ENCODE data around the gene UTP15. TPM values are rescaled to one million over a fixed set of nuclear protein-coding genes. Genes with fewer than 3 reads are reported as not detected.

The UTP15 gene
- total and polyA plus RNA-seq, 8 donors = 1.9 to 8.2 (median 5.3) TPM

DNA sequence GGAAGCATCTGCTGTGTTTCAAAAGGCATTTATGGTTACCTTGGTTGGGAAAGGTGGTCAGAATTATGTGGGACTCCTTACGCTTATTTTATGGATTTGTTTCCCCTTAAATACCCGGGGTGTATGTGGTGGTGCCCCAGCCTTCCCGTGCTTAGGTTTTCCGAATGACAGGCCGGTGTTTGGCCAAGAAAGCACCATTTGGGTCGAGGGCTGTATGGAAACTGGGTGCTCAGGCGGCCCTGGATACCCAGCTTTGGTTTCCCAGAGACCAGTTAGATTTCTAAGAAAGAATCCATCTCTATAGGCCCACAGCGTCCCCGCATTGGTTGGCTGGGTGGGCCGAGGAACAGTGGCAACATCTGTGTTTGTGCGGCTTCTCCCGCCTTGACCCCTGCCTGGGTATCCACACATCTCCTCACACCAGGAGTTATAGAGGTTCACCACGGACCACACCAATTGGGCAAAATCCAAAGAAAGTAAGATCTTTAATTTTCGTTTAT lies 61.3 kb downstream of the UTP15 start:
- no peaks in the 10 kb centered on the region for H3K27me3 ChIP-seq
- TF ChIP-seq CTCF (IDR thresholded peaks at IDR 0.05) = no peak
- H3K4me1 ChIP-seq = peaks cover 15 to 45% (median 42%) of the 10 kb centered on the region in 3 donors
- DNase-seq (peak in 1 of 6 donors; percentile 51), FAIRE-seq (no peak), ATAC-seq (no peak)
- H3K4me3 ChIP-seq = peak overlapping the region; percentile 35 to 83 (median 57)
- no peaks in the 10 kb centered on the region for H3K9me3 ChIP-seq
- intact Hi-C loops (cut with DNase I) = loop anchor here in 1 of 3 donors (10.0 kb wide), 1 partner anchor 48 kb away; no protein-coding TSS in a partner anchor
- H3K27ac ChIP-seq = peak overlapping the region; percentile 77 to 91 (median 85)
- 36 to 41% methylated on average over 14 of the region's 14 CpGs for WGBS, 2 donors
- no peaks in the 10 kb centered on the region for H3K36me3 ChIP-seq

GRCh38 chr5:73629456-73629855 lies 63.9 kb downstream of the UTP15 start:
- intact Hi-C loops (cut with DNase I) = loop anchor here in 1 of 3 donors (10.0 kb wide), 1 partner anchor 45 kb away; no protein-coding TSS in a partner anchor
- Histone ChIP-seq H3K9me3 (no peaks in the 10 kb centered on the region), H3K4me1 (peaks cover 8 to 40% (median 37%) of the 10 kb centered on the region in 3 donors), H3K27me3 (no peaks in the 10 kb centered on the region), H3K36me3 (no peaks in the 10 kb centered on the region), H3K4me3 (no peak overlapping the region), H3K27ac (peak overlapping the region in 1 of 4 donors; percentile 34)
- DNase-seq = no peak
- FAIRE-seq = no peak
- ATAC-seq = no peak
- no peak for TF ChIP-seq CTCF (IDR thresholded peaks at IDR 0.05)

- no peak overlapping the region for H3K4me3 ChIP-seq
- H3K9me3 ChIP-seq = no peaks in the 10 kb centered on the region
- no peak for DNase-seq
- peak overlapping the region; percentile 27 to 47 (median 36) for H3K27ac ChIP-seq
- no peak for TF ChIP-seq CTCF (IDR thresholded peaks at IDR 0.05)
- FAIRE-seq = no peak
- intact Hi-C loops (cut with DNase I) = no loop called here
- H3K4me1 ChIP-seq = peaks cover 0 to 29% (median 27%) of the 10 kb centered on the region in 3 donors
- ATAC-seq = no peak
- H3K27me3 ChIP-seq = no peaks in the 10 kb centered on the region
- no peaks in the 10 kb centered on the region for H3K36me3 ChIP-seq
These were observed 65.2 kb downstream of the UTP15 start for GRCh38 chr5:73630765-73631164.

DNA sequence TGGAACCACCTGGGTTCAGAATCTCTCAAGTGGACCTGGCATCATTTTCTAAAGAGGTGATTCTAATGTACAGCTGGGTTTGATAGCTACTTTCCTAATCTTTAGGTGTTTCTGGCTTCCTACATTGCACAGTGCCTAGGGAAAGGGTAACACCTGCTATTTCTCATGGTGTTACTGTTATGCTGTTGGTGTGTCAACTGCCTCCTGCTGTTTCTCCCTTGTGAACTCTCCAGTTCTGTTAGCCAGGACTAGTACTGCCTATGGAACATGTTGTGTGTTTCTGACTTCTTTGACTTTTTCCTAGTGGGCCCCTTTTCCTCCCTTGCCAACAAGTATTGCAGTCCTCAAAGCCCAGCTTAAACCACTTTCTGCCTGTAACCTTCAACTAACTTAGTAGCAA lies 66.0 kb downstream of the UTP15 start:
- no peaks in the 10 kb centered on the region for H3K9me3 ChIP-seq
- intact Hi-C loops (cut with DNase I) = no loop called here
- no peaks in the 10 kb centered on the region for H3K36me3 ChIP-seq
- peak; percentile 85 to 89 (median 88) for ATAC-seq
- H3K4me3 ChIP-seq = no peak overlapping the region
- peaks cover 0 to 29% (median 27%) of the 10 kb centered on the region in 3 donors for H3K4me1 ChIP-seq
- peak overlapping the region; percentile 27 to 47 (median 36) for H3K27ac ChIP-seq
- FAIRE-seq = no peak
- DNase-seq = peak in 3 of 6 donors; percentile 37 to 63 (median 48)
- TF ChIP-seq CTCF (IDR thresholded peaks at IDR 0.05) = no peak
- H3K27me3 ChIP-seq = no peaks in the 10 kb centered on the region

Other genes with a start within 250 kb of the UTP15 start
- under 1 TPM in 2 of 6 donors, not detected in 4; 0.06 to 0.12 TPM for gene FOXD1, start 117.0 kb upstream of the UTP15 start, total RNA-seq
- gene FOXD1, start 117.0 kb upstream of the UTP15 start, polyA plus RNA-seq = under 1 TPM in 1 of 2 donors, not detected in 1; 0.14 TPM
- 100 to 1,000 TPM; 203 to 366 (median 292) TPM for gene BTF3, start 67.3 kb upstream of the UTP15 start, total RNA-seq
- gene BTF3, start 67.3 kb upstream of the UTP15 start, polyA plus RNA-seq = 100 to 1,000 TPM; 254 to 320 TPM
- gene ANKRA2, start 104 bp upstream of the UTP15 start, total RNA-seq = 10 to 100 TPM in 2 of 6 donors, 1 to 10 TPM in 4; 6.9 to 15.7 (median 9.6) TPM
- gene ANKRA2, start 104 bp upstream of the UTP15 start, polyA plus RNA-seq = 10 to 100 TPM; 10.6 to 20.4 TPM
- gene ARHGEF28, start 60.5 kb downstream of the UTP15 start, total RNA-seq = 10 to 100 TPM; 18.2 to 36.2 (median 27.9) TPM
- gene ARHGEF28, start 60.5 kb downstream of the UTP15 start, polyA plus RNA-seq = 10 to 100 TPM; 14.9 to 20.3 TPM

Measured in pancreas (tissue), 10 donors.